GM12891 (cell line): ENCODE results near the gene PTGR1.
A peak's percentile ranks its signal among the peaks of the same experiment; 100 is the strongest.
"Not testable (repeated sequence)": the region's sequence is repeated elsewhere in the genome, so short reads cannot be mapped to it uniquely, and the experiment has no call there.

ENCODE experiments used
- DNase-seq: peaks from one replicate; pipeline ENCODE4 v3.0.0; 2011; ENCODE audit warnings: low spot score; ENCODE audit not compliant: insufficient read length
- FAIRE-seq: peaks from 2 replicates; lab custom pipeline; 2011; peaks lifted over from hg19 to GRCh38; lab: Jason Lieb, UNC
- PAX5 ChIP-seq: IDR thresholded peaks from 2 replicates; pipeline ENCODE4 v1.6.1; 2011; ENCODE audit warnings: low read length, moderate library complexity, mild to moderate bottlenecking; ENCODE audit not compliant: insufficient read depth, severe bottlenecking
- POLR2A ChIP-seq: IDR thresholded peaks from 2 replicates; pipeline ENCODE4 v1.6.1; 2011; ENCODE audit warnings: low read depth, low read length, control low read depth
- POLR2AphosphoS5 ChIP-seq: IDR thresholded peaks from 2 replicates; pipeline ENCODE4 v1.6.1; 2011; ENCODE audit warnings: low read depth, low read length, control low read depth
- POU2F2 ChIP-seq: IDR thresholded peaks from 2 replicates; pipeline ENCODE4 v1.6.1; 2011; ENCODE audit warnings: low read depth, mild to moderate bottlenecking, control low read depth, low read length, moderate library complexity
- SPI1 ChIP-seq: IDR thresholded peaks from 2 replicates; pipeline ENCODE4 v1.6.1; 2011; ENCODE audit warnings: low read depth, low read length, control low read depth
- TAF1 ChIP-seq: IDR thresholded peaks from 2 replicates; pipeline ENCODE4 v1.6.1; 2011; ENCODE audit warnings: low read depth, low read length, control low read depth

The PTGR1 gene

GRCh38 chr9:111598733-111599091 lies 735 bp downstream of the PTGR1 start:
- no peak for TF ChIP-seq TAF1
- TF ChIP-seq SPI1 = no peak
- no peak for TF ChIP-seq PAX5
- TF ChIP-seq POLR2A = no peak
- no peak for TF ChIP-seq POU2F2
- DNase-seq = no peak
- no peak for FAIRE-seq

DNA sequence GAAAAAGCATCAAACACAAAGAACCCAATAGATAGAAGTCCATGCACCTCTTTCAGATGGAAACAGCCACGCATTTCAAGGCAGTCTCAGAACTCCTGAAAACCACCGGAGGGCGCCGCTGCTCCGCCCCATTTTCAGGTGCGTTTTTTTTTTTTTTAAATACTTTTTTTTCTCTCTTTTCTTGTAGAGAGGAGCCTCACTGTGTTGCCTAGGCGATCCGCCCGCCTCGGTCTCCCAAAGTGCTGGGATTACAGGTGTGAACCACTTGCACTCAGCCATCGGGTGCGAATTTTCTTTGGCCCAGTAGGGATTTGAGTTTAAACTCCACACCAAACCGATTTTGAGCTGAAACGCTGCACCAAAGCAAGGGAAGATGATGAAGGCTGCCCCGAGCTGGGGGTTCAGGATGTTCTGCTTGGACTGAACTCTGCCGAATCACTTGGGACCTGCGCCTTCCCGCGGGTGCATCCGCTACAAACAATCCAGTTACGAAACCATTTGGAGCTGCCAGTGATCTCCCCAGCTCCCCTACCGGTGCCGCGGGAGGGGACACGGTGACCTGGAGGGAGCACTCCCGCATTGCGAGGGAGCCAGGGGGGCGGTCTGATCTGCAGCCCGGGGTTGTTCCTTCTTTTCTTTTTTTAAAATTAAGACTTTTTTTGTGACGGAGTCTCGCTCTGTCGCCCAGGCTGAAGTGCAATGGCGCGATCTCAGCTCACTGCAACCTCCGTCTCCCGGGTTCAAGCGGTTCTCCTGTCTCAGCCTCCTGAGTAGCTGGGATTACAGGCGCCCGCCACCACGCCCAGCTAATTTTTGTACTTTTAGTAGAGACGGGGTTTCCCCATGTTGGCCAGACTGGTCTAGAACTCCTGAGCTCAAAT lies 1.4 kb downstream of the PTGR1 start:
- FAIRE-seq (no peak), DNase-seq (peak; percentile 43)
- TF ChIP-seq POLR2A = no peak
- no peak for TF ChIP-seq TAF1

- no peak for DNase-seq
- TF ChIP-seq SPI1 (no peak), POLR2AphosphoS5 (no peak), TAF1 (no peak), POU2F2 (no peak), POLR2A (no peak), PAX5 (no peak)
- no peak for FAIRE-seq
Measured at GRCh38 chr9:111588846-111589245, 10.6 kb downstream of the PTGR1 start.

DNA sequence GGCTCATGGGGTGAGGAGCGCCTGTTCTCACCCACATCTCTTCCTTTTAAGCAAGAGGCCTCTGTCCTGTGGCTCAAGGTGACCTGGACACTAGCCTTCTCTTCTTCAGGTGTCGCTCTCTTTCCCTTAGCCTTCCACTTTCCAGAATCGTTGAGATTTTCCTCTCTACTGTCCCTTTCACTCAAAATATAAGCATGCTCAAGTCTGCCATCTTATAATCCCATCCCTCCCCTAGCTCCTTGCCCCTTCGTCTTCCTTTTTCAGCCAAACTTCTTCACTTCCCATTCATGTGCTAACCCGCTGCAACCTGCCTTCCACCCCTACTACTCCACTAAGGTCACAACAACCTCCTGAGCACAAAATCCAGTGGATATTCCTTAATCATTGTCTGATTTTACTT lies 13.1 kb downstream of the PTGR1 start:
- DNase-seq (no peak), FAIRE-seq (no peak)
- TF ChIP-seq POLR2AphosphoS5 (no peak), TAF1 (no peak), POLR2A (no peak), SPI1 (no peak), POU2F2 (no peak), PAX5 (no peak)

- no peak for TF ChIP-seq POLR2AphosphoS5
- no peak for TF ChIP-seq SPI1
- DNase-seq (no peak), FAIRE-seq (no peak)
Measured at GRCh38 chr9:111582888-111583287, 16.6 kb downstream of the PTGR1 start.

DNA sequence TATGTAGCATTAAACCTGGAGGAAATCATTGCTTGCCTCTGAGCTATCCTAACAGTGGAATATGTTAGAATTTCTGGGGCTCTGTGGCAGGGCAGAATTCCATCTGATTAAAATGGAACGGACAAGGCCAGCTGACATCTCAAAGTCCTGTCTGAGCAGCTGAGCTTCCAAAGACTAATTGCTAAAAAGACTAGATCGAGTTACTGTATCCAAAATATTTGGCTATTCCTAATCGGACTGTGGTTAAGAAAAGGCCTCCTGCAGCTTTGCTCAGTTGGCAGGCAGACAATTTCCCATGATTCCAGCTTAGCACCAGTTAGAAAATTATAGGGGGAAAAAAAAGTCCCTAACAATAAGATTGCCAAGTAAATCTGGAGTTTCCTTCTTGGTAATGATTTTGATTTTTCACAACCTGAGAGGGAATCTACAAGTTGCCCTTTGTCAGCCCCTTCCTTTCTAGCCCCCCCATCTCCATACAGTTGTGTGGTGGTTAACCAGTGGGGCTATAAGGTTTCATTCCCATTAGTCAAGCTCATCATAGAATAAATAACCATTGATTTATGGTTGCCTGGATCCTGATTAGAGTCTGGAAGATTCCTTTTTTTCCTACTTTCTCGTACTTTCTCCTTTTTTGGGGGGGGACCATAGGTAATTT lies 26.4 kb downstream of the PTGR1 start:
- FAIRE-seq = no peak
- TF ChIP-seq SPI1 (no peak), POLR2AphosphoS5 (no peak), POLR2A (no peak), TAF1 (no peak), PAX5 (no peak), POU2F2 (no peak)
- no peak for DNase-seq

DNA sequence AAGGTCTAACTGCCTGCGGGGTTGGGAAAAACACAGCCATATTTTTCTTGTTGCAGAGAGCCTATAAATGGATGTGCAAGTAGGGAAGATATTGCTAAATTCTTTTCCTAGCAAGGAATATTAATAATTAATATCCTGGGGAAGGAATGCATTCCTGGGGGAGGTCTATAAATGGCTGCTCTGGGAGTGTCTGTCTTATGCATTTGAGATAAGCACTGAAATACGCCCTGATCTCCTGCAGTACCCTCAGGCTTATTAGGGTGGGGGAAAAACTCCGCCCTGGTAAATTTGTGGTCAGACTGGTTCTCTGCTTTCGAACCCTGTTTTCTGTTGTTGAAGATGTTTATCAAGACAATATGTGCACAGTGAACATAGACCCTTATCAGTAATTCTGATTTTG lies 31.3 kb downstream of the PTGR1 start:
- FAIRE-seq, DNase-seq: not testable (repeated sequence)

GRCh38 chr9:111566234-111566633 lies 33.2 kb downstream of the PTGR1 start:
- TF ChIP-seq TAF1 (no peak), POLR2A (no peak), POLR2AphosphoS5 (no peak), PAX5 (no peak), SPI1 (no peak)

GRCh38 chr9:111561165-111561719 lies 38.2 kb downstream of the PTGR1 start:
- FAIRE-seq = no peak
- TF ChIP-seq POLR2AphosphoS5 = no peak
- no peak for TF ChIP-seq SPI1
- TF ChIP-seq POLR2A = no peak
- no peak for TF ChIP-seq TAF1
- TF ChIP-seq PAX5 = no peak
- no peak for DNase-seq

More at GRCh38 chr9:111566234-111566633, 33.2 kb downstream of the PTGR1 start:
- FAIRE-seq (no peak), DNase-seq (no peak)

GRCh38 chr9:111559000-111559610 lies 40.3 kb downstream of the PTGR1 start:
- DNase-seq (no peak), FAIRE-seq (no peak)
- TF ChIP-seq SPI1 = no peak
- no peak for TF ChIP-seq PAX5
- TF ChIP-seq POLR2AphosphoS5 = no peak
- TF ChIP-seq POLR2A = no peak
- TF ChIP-seq POU2F2 = no peak
- TF ChIP-seq TAF1 = no peak

DNA sequence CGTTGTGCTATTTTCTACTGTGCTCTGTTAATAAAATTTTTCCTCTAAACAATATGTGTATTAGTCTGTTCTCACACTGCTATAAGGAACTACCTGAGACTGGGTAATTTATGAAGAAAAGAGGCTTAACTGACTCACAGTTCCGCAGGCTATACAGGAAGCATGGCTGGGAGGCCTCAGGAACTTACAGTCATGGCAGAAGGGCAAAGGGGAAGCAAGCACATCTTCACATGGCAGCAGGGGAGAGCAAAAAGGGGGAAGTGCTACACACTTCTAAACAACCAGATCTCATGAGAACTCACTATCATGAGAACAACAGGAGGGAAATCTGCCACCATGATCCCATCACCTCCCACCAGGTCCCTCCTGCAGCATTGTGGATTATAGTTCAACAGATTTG lies 44.0 kb downstream of the PTGR1 start:
- DNase-seq, FAIRE-seq: not testable (repeated sequence)
